WI38 (cell line): ENCODE data around the gene ZNF124.
"Not testable (repeated sequence)": the region's sequence is repeated elsewhere in the genome, so short reads cannot be mapped to it uniquely, and the experiment has no call there.

Source experiments
- H3K4me3 ChIP-seq: 2 replicates; pipeline ENCODE4 v1.5.1; 2011; ENCODE audit warnings: low read depth, mild to moderate bottlenecking, control low read depth, low read length
- TF ChIP-seq, protein P1 (sequence below): IDR thresholded peaks from 2 replicates; pipeline ENCODE4 v1.5.1; 2012; ENCODE audit warnings: low read depth, mild to moderate bottlenecking, control low read depth, low read length

ZNF124 gene

DNA sequence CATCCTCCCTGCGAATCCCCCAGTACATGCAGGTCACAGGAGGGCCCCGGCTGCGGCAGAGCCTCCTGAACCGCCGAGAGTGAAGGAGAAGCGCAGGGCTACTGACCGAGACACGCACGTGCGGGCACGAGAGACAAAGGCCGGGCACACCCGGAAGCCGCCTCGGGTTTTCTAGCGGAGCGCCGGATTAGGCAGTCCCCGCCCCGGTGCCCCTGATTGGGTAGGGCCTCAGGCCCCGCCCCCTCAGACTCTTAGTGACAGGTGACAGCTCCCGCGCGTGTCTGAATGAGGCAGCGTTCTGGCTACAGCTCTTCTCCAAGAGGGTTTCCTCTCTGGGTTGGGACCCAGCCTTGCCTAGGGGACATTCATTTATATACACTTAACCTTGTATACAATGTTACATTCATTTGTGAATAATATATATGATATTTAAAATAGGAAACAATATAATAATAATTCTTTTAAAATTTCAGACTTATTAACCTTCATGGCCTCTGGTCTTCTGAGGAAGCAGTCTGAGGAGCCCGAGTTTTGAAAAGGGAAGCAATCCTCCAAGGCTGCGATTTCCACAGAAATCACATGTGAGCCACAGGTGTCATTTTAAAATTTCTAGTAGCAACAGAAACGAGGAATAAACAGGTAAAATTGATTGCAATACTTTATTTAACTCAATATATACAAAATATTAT lies at the start of gene ZNF124:
Gene ZNF124, minus strand, starts transcription at position 146 of the 689 bp plus-strand sequence. Its CDS starts 143 bp downstream, at position 3.
- not testable (repeated sequence) for H3K4me3 ChIP-seq

DNA sequence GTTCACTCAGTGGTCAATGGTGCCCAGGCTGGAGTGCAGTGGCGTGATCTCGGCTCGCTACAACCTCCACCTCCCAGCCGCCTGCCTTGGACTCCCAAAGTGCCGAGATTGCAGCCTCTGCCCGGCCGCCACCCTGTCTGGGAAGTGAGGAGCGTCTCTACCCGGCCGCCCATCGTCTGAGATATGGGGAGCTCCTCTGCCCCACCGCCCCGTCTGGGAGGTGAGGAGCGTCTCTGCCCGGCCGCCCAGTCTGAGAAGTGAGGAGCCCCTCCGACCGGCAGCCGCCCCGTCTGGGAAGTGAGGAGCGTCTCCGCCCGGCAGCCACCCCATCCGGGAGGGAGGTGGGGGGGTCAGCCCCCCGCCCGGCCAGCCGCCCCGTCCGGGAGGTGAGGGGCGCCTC lies 48.5 kb upstream of the ZNF124 start:
- H3K4me3 ChIP-seq = not testable (repeated sequence)

DNA sequence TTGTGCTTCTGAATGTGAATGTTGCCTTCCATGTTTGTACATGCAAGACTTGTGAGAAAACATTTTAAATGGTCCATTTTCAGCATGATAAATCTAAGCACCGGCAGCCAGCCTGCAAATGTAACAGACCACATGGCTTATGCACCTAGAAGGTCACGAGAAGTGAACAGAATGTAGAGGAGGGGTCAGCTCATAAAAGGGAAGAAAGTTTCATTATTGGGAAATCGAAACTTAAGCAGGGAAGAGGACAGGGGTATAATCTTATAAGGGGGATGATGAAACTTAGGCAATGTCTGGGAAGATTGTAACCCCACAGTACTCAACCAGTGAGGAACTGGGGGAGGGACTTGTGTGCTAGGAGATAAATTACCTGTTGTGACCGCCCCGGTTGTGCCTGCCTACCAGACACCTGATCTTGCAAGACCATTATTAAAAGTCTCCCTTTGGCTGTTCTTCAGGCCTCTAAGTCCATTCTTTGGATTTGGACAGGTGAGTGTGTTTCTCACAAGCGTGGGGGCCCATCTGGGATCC lies 46.4 kb upstream of the ZNF124 start:
- no peak overlapping the region for H3K4me3 ChIP-seq
- TF ChIP-seq, protein P1, sequence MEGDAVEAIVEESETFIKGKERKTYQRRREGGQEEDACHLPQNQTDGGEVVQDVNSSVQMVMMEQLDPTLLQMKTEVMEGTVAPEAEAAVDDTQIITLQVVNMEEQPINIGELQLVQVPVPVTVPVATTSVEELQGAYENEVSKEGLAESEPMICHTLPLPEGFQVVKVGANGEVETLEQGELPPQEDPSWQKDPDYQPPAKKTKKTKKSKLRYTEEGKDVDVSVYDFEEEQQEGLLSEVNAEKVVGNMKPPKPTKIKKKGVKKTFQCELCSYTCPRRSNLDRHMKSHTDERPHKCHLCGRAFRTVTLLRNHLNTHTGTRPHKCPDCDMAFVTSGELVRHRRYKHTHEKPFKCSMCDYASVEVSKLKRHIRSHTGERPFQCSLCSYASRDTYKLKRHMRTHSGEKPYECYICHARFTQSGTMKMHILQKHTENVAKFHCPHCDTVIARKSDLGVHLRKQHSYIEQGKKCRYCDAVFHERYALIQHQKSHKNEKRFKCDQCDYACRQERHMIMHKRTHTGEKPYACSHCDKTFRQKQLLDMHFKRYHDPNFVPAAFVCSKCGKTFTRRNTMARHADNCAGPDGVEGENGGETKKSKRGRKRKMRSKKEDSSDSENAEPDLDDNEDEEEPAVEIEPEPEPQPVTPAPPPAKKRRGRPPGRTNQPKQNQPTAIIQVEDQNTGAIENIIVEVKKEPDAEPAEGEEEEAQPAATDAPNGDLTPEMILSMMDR = no peak

DNA sequence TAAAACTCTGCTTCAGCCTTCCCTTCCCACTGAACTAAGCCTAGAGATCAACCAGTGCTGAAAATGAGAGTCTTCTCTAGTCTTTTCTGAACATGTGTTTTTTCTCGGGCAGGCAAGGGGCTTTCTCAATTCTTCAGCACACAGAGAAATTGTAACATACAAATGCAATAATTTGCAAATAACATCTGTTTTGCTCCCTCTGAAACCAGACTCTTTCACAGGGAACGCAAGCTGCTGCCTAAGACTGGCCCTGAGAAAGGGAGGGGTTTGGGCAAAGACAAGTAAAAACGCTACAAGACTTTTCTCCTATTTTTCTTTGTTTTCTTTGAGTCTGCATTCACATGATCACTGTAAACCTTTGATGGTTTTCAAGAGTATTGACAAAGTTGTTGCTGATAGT lies 44.4 kb upstream of the ZNF124 start:
- no peak overlapping the region for H3K4me3 ChIP-seq
- TF ChIP-seq, protein P1 = no peak

DNA sequence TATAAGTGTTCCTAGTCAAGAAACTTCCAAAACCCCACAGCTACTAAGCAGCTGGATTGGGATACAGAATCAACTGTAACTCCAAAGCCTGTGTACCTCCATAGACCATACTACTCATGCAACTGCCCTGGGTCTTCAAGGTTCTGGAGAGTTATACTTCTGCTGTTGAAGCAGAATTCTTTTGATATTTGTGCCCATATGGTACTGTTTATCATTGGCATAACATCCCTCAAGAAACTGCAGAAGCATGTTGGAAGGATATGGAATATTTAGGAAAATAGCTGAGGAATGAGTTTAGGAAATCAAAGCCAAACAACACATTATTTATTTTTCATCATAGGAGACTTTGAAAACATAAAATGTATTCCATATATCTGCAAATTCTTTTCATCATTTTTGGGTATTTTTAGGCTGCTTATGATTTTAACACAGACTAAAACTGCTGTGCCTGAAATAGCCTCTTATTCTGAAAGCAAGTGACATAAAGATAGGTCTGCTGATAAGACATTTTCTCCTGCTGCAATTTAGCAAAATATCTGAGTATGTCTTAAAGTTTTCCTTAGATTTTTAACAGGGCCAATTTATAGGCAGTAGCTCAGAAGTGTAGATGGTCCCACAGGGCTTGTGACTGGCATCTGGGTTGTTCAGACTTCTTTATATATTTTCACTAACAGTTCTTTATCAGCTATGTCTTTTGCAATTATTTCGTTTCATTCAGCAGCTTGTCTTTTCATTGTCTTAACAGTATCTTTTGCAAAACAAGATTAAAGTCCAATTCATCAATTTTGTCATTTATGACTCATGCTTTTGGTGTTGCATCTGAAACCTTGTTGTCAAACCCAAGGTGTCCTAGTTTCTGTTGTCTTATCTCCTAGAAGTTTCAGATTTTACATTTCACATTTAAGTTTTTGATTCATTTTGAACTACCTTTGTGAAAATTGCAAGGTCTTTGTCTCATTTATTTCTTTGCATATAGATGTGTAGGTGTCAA lies 41.1 kb upstream of the ZNF124 start:
- no peak overlapping the region for H3K4me3 ChIP-seq
- TF ChIP-seq, protein P1 = no peak

DNA sequence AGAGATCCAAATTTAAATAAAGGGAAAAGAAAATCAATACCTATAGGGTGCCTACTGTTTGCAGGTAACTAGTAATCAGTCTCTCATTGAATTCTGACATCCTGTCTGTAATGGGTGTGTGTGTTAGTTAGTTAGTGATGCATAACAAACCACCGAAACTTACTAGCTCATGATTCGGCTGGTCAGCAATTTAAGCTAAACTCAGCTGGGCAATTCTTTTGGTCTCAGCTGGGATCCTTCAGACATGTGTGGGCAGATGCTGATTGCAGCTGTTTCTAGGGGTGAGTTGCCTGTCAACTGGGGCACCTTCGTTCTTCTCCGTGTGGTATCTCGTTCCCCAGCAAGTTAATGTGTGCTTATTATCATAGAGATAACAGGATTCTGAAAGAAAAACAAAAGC lies 40.2 kb upstream of the ZNF124 start:
- TF ChIP-seq, protein P1 = no peak
- H3K4me3 ChIP-seq = no peak overlapping the region

- no peak overlapping the region for H3K4me3 ChIP-seq
- TF ChIP-seq, protein P1 = no peak
These were observed 39.5 kb upstream of the ZNF124 start for GRCh38 chr1:247211339-247211738.
